ENCODE results near the gene UXS1. TPM values are rescaled to one million over a fixed set of nuclear protein-coding genes. Genes with fewer than 3 reads are reported as not detected.

The UXS1 gene
- total and polyA plus RNA-seq, 2 donors (not counting 1 experiment from before 2014, with no cell fraction given): 20.3 to 44.8 TPM

- Histone ChIP-seq H4K20me1 (ENCODE audit: control insufficient read depth, insufficient read depth, low read length, poor library complexity, severe bottlenecking) (peaks cover 13% of the 10 kb centered on the region), H3K36me3 (replicated peaks in 1 of 2; ENCODE audit: control extremely low read depth in 1 of 2, control insufficient read depth in 1 of 2, extremely low read depth in 1 of 2, insufficient read depth in 2 of 2, low read length in 1 of 2) (peaks cover 3 to 25% of the 10 kb centered on the region in 2 experiments), H3K79me2 (ENCODE audit: control insufficient read depth, insufficient read depth, low read length) (peaks cover 15% of the 10 kb centered on the region), H3K4me1 (ENCODE audit: control insufficient read depth in 2 of 2, insufficient read depth in 2 of 2, low read length in 2 of 2) (no peaks in the 10 kb centered on the region), H3K9ac (ENCODE audit: low read length) (no peak overlapping the region), H3K27ac (ENCODE audit: low read length in 2 of 2) (no peak overlapping the region), H3K27me3 (replicated peaks in 1 of 4; ENCODE audit: control extremely low read depth in 1 of 4, control insufficient read depth in 3 of 4, insufficient read depth in 4 of 4, low read length in 3 of 4) (no peaks in the 10 kb centered on the region), H2AFZ (ENCODE audit: insufficient read depth, low read depth, low read length, poor library complexity, severe bottlenecking) (no peak overlapping the region), H3K4me2 (replicated peaks; ENCODE audit: low read depth, low read length, poor library complexity, severe bottlenecking) (no peak overlapping the region), H3K4me3 (ENCODE audit: control extremely low read depth in 1 of 5, extremely low read depth in 1 of 5, insufficient read depth in 1 of 5, low read depth in 2 of 5, low read length in 4 of 5) (no peak overlapping the region), H3K9me3 (ENCODE audit: control extremely low read depth in 1 of 3, control insufficient read depth in 2 of 3, insufficient read depth in 1 of 3, low read length in 2 of 3) (no peaks in the 10 kb centered on the region)
- H3K9me3 Mint-ChIP-seq (ENCODE audit: insufficient read depth): no peaks in the 10 kb centered on the region
- intact Hi-C loops (cut with micrococcal nuclease): no loop called here
- TF ChIP-seq, protein P1, sequence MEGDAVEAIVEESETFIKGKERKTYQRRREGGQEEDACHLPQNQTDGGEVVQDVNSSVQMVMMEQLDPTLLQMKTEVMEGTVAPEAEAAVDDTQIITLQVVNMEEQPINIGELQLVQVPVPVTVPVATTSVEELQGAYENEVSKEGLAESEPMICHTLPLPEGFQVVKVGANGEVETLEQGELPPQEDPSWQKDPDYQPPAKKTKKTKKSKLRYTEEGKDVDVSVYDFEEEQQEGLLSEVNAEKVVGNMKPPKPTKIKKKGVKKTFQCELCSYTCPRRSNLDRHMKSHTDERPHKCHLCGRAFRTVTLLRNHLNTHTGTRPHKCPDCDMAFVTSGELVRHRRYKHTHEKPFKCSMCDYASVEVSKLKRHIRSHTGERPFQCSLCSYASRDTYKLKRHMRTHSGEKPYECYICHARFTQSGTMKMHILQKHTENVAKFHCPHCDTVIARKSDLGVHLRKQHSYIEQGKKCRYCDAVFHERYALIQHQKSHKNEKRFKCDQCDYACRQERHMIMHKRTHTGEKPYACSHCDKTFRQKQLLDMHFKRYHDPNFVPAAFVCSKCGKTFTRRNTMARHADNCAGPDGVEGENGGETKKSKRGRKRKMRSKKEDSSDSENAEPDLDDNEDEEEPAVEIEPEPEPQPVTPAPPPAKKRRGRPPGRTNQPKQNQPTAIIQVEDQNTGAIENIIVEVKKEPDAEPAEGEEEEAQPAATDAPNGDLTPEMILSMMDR (IDR thresholded peaks at IDR 0.05): no peak
- no peak for TF ChIP-seq EZH2 (IDR thresholded peaks at IDR 0.05; ENCODE audit: borderline replicate concordance, insufficient read depth, low read depth, low read length, poor library complexity, severe bottlenecking)
- H3K27ac Mint-ChIP-seq: no peak overlapping the region
- WGBS (ENCODE audit: insufficient coverage): 94% methylated on average over 6 of the region's 13 CpGs
- ATAC-seq (ENCODE audit: low read depth): no peak
- H3K27me3 Mint-ChIP-seq: no peaks in the 10 kb centered on the region
- H3K4me1 Mint-ChIP-seq: peaks cover 3% of the 10 kb centered on the region
- DNase-seq: no peak
- H3K4me3 Mint-ChIP-seq: no peak overlapping the region
- ChIA-PET POLR2A (no interaction called here), CTCF (no interaction called here)
Measured at GRCh38 chr2:106130251-106130998, 63.7 kb downstream of the UXS1 start.

DNA sequence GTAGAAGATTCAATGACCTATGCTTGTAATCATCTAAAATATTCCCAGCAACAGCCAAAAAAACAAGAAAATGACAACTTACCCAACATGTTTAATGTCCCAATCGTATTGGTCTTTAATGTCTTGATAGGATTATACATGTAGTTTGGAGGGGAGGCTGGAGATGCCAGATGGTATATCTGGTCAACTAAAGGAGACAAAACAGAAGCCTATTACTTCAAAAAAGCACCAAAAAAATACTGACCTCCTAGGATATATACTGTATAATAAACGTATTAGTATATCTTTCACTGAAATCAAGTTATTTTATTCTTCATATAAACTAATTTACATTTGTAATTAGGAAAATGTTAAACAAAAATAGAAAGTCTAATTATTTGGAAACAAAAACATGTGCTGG is 64.5 kb downstream of the UXS1 start:
- Mint-ChIP-seq H3K4me1 (peaks cover 3% of the 10 kb centered on the region), H3K9me3 (ENCODE audit: insufficient read depth) (no peaks in the 10 kb centered on the region), H3K27ac (no peak overlapping the region), H3K27me3 (no peaks in the 10 kb centered on the region), H3K4me3 (no peak overlapping the region)
- ATAC-seq (ENCODE audit: low read depth) (no peak), DNase-seq (no peak)
- CTCF ChIA-PET: no interaction called here
- no peak overlapping the region for H2AFZ ChIP-seq (ENCODE audit: insufficient read depth, low read depth, low read length, poor library complexity, severe bottlenecking)
- peaks cover 15% of the 10 kb centered on the region for H3K79me2 ChIP-seq (ENCODE audit: control insufficient read depth, insufficient read depth, low read length)
- WGBS (ENCODE audit: insufficient coverage): no CpG with 5 or more reads among the region's 2 CpGs
- no peaks in the 10 kb centered on the region for H3K27me3 ChIP-seq (replicated peaks in 1 of 4; ENCODE audit: control extremely low read depth in 1 of 4, control insufficient read depth in 3 of 4, insufficient read depth in 4 of 4, low read length in 3 of 4)
- H3K4me1 ChIP-seq (ENCODE audit: control insufficient read depth in 2 of 2, insufficient read depth in 2 of 2, low read length in 2 of 2): no peaks in the 10 kb centered on the region
- H3K4me2 ChIP-seq (replicated peaks; ENCODE audit: low read depth, low read length, poor library complexity, severe bottlenecking): no peak overlapping the region
- POLR2A ChIA-PET: no interaction called here
- no peak overlapping the region for H3K4me3 ChIP-seq (ENCODE audit: control extremely low read depth in 1 of 5, extremely low read depth in 1 of 5, insufficient read depth in 1 of 5, low read depth in 2 of 5, low read length in 4 of 5)
- intact Hi-C loops (cut with micrococcal nuclease): no loop called here
- H3K27ac ChIP-seq (ENCODE audit: low read length in 2 of 2): no peak overlapping the region
- TF ChIP-seq EZH2 (IDR thresholded peaks at IDR 0.05; ENCODE audit: borderline replicate concordance, insufficient read depth, low read depth, low read length, poor library complexity, severe bottlenecking): no peak
- TF ChIP-seq, protein P1 (IDR thresholded peaks at IDR 0.05): no peak
- H3K9me3 ChIP-seq (ENCODE audit: control extremely low read depth in 1 of 3, control insufficient read depth in 2 of 3, insufficient read depth in 1 of 3, low read length in 2 of 3): no peaks in the 10 kb centered on the region
- H3K36me3 ChIP-seq (replicated peaks in 1 of 2; ENCODE audit: control extremely low read depth in 1 of 2, control insufficient read depth in 1 of 2, extremely low read depth in 1 of 2, insufficient read depth in 2 of 2, low read length in 1 of 2): peaks cover 5 to 28% of the 10 kb centered on the region in 2 experiments
- H3K9ac ChIP-seq (ENCODE audit: low read length): no peak overlapping the region
- H4K20me1 ChIP-seq (ENCODE audit: control insufficient read depth, insufficient read depth, low read length, poor library complexity, severe bottlenecking): peaks cover 13% of the 10 kb centered on the region
